ENCODE results near the gene TMBIM4. TPM values are rescaled to one million over a fixed set of nuclear protein-coding genes. Genes with fewer than 3 reads are reported as not detected.

TMBIM4 gene
- total RNA-seq, 1 experiment from 2014 or later: 18.4 TPM

DNA sequence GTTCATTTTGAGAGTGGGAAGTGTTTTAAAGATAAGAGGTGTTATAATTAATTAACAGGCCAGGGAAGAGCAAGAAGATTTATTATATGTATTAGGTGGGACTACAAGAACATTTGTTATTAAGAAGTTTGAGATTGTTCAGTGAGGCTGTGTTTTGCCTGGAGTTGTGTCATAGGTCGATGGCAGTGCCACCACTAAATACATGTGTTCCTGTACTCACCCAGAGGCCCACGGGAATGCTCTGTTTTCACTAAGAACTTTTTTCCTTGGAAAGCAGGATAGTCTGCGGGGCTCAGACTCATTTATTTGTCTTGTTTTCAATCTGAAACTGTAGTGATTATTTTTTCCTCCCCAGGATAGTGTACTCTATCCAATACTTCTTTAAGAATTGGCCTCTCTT is 29.3 kb upstream of the TMBIM4 start:
- Histone ChIP-seq H3T11ph (ENCODE audit: low read length) (no peak overlapping the region), H4K20me1 (ENCODE audit: control insufficient read depth, insufficient read depth, insufficient read length) (no peaks in the 10 kb centered on the region), H3K79me1 (ENCODE audit: insufficient read depth, low read depth, low read length, poor library complexity, severe bottlenecking) (no peaks in the 10 kb centered on the region), H3K4me2 (ENCODE audit: insufficient read depth, insufficient read length, low read length) (no peak overlapping the region), H3K79me2 (ENCODE audit: insufficient read depth, low read length) (no peaks in the 10 kb centered on the region), H3K27ac (ENCODE audit: insufficient read length, low read depth, low read length) (no peak overlapping the region), H3K14ac (ENCODE audit: insufficient read depth, low read length) (no peak overlapping the region), H3K9ac (ENCODE audit: extremely low read depth, insufficient read length, low read length) (no peak overlapping the region), H3K9me3 (ENCODE audit: control insufficient read depth, low read depth, low read length) (no peaks in the 10 kb centered on the region), H2BK20ac (ENCODE audit: low read depth, low read length, poor library complexity, severe bottlenecking) (no peak overlapping the region), H2BK12ac (ENCODE audit: insufficient read length, low read depth, low read length) (no peak overlapping the region), H3K23ac (ENCODE audit: insufficient read length, low read depth, low read length) (no peak overlapping the region), H4K5ac (ENCODE audit: insufficient read length, low read depth, low read length) (no peak overlapping the region), H3K27me3 (ENCODE audit: insufficient read depth, low read length) (no peaks in the 10 kb centered on the region), H3K56ac (ENCODE audit: insufficient read length, low read depth, low read length) (no peak overlapping the region), H2BK120ac (ENCODE audit: low read depth, low read length, poor library complexity, severe bottlenecking) (no peak overlapping the region), H3K4me1 (ENCODE audit: insufficient read depth, low read length) (peaks cover 3% of the 10 kb centered on the region; the same call in 1 of the 2 replicates), H2AK5ac (ENCODE audit: insufficient read length, low read length) (no peak overlapping the region), H2AFZ (ENCODE audit: low read length) (no peak overlapping the region), H4K8ac (replicated peaks; ENCODE audit: insufficient read length, low read depth, low read length) (no peak overlapping the region), H3K4ac (ENCODE audit: low read depth, low read length) (no peak overlapping the region), H3K18ac (ENCODE audit: insufficient read length, low read depth, low read length) (no peak overlapping the region), H3K23me2 (ENCODE audit: insufficient read length, low read depth, low read length, poor library complexity, severe bottlenecking) (no peaks in the 10 kb centered on the region), H4K91ac (ENCODE audit: insufficient read length, low read depth, low read length) (no peak overlapping the region), H2BK15ac (ENCODE audit: low read depth, low read length) (no peak overlapping the region), H2BK5ac (ENCODE audit: insufficient read length, low read length) (no peak overlapping the region)
- Mint-ChIP-seq H3K4me1 (peaks cover 11 to 13% of the 10 kb centered on the region in 2 experiments), H3K27ac (no peak overlapping the region), H3K9me3 (peaks cover 5 to 6% of the 10 kb centered on the region in 2 experiments), H3K36me3 (ENCODE audit: insufficient read depth in 1 of 3, low read depth in 3 of 3) (peaks cover 0 to 7% (median 6%) of the 10 kb centered on the region in 3 experiments; a peak in 5 of 7 replicates), H3K4me3 (no peak overlapping the region), H3K27me3 (ENCODE audit: low read depth) (no peaks in the 10 kb centered on the region; the same call in none of the 2 replicates)
- WGBS (ENCODE audit: extremely low coverage, insufficient read length, low lambda C conversion rate): no CpG with 5 or more reads among the region's 3 CpGs
- no peak for DNase-seq
- TF ChIP-seq, protein P1, sequence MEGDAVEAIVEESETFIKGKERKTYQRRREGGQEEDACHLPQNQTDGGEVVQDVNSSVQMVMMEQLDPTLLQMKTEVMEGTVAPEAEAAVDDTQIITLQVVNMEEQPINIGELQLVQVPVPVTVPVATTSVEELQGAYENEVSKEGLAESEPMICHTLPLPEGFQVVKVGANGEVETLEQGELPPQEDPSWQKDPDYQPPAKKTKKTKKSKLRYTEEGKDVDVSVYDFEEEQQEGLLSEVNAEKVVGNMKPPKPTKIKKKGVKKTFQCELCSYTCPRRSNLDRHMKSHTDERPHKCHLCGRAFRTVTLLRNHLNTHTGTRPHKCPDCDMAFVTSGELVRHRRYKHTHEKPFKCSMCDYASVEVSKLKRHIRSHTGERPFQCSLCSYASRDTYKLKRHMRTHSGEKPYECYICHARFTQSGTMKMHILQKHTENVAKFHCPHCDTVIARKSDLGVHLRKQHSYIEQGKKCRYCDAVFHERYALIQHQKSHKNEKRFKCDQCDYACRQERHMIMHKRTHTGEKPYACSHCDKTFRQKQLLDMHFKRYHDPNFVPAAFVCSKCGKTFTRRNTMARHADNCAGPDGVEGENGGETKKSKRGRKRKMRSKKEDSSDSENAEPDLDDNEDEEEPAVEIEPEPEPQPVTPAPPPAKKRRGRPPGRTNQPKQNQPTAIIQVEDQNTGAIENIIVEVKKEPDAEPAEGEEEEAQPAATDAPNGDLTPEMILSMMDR (conservative IDR thresholded peaks at IDR 0.05): no peak
